Activated T-cell treated with anti-CD3 and anti-CD28 coated beads, Interleukin-2, amount 50 U/mL, for 4 hours (primary cell): Measurements from ENCODE around the gene TMSB4X. TPM values are rescaled to one million over a fixed set of nuclear protein-coding genes. Genes with fewer than 3 reads are reported as not detected.
"Not testable (repeated sequence)": the region's sequence is repeated elsewhere in the genome, so short reads cannot be mapped to it uniquely, and the experiment has no call there.

Experiments
- ATAC-seq, 2 donors: fragments of 200-7000 bp; cut with Tn5 transposase; one replicate each; pipeline ENCODE4 v1.10.0; 2021
- DNase-seq: peaks from one replicate; pipeline ENCODE4 v3.0.0-alpha.2; 2020
- H3K27me3 Mint-ChIP-seq: one replicate; pipeline ENCODE4 v1.8.0; 2021; ENCODE audit warnings: low read depth, mixed read lengths
- H3K36me3 Mint-ChIP-seq: one replicate; pipeline ENCODE4 v1.8.0; 2022; ENCODE audit warnings: mixed read lengths; ENCODE audit not compliant: insufficient read depth
- H3K4me1 Mint-ChIP-seq: one replicate; pipeline ENCODE4 v1.8.0; 2021; ENCODE audit warnings: low read depth, mixed read lengths
- H3K4me3 Mint-ChIP-seq: one replicate; pipeline ENCODE4 v1.8.0; 2021; ENCODE audit warnings: mild to moderate bottlenecking, moderate library complexity, mixed read lengths
- H3K9me3 Mint-ChIP-seq: one replicate; pipeline ENCODE4 v1.8.0; 2021; ENCODE audit warnings: mixed read lengths
- total RNA-seq, 3 donors: library from RNA; stranded (reverse); gene quantifications; one replicate each; pipeline ENCODE4 v1.2.1, GENCODE V29; 2021

The TMSB4X gene
- total RNA-seq: 1,000 to 10,000 TPM; 1,344 to 1,576 (median 1,475) TPM

DNA sequence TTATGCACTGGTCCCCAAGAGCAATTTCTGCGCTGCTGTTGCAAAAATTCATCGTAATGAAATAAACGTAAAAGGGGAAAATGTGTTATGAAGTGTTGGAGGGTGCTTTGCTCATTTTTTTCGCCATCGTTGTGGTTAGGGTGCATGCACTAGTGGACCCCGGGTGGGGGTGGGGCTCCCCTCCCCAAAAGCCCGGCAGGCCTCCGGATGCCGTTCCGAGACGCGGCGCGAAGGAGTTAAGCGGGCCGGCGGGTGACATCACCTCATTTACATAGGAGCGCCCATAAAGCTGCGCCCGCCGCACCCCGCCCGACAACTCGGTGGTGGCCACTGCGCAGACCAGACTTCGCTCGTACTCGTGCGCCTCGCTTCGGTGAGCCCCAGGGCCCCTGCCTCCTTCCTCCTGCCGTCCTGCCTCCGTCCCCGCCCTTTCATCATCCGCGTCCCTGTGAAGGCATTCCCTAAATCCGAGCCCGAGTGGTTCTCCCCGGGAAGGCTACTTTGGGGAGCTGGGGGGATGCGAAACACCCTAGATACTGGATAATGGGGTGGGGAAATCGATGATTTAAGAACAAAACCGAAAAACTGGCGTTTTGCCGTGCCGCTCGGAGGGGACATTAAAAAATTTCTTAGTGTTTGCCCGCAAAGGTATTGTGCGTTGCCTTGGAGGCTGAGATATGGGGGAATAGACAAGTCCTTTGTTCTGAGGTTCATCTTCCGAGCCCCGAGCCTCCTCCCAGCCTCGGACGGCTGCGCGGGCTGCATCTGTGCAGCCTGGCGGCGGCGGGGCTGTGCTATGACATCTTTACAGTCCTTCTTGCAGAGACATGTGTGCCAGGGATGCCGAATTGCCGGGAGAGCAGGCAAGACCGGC is at the start of gene TMSB4X:
TMSB4X (plus strand) TSS at position 315 of the 874 bp plus-strand sequence.
- no peaks in the 10 kb centered on the region for H3K27me3 Mint-ChIP-seq
- peak within 1 kb of the TSS; percentile 97 for H3K4me3 Mint-ChIP-seq
- peak; percentile 81 for DNase-seq
- ATAC-seq: peak; percentile 70 to 76
- H3K4me1 Mint-ChIP-seq: peaks cover 47% of the 10 kb centered on the region
- peaks cover 22% of the 10 kb centered on the region for H3K36me3 Mint-ChIP-seq
- no peaks in the 10 kb centered on the region for H3K9me3 Mint-ChIP-seq

- H3K27me3 Mint-ChIP-seq: peaks cover under 1% of the 10 kb centered on the region
- H3K4me1 Mint-ChIP-seq: no peaks in the 10 kb centered on the region
- ATAC-seq (peak in 1 of 2 donors; percentile 43), DNase-seq (no peak)
- no peaks in the 10 kb centered on the region for H3K36me3 Mint-ChIP-seq
- no peaks in the 10 kb centered on the region for H3K9me3 Mint-ChIP-seq
- no peak overlapping the region for H3K4me3 Mint-ChIP-seq
These were observed 45.2 kb upstream of the TMSB4X start for GRCh38 chrX:12929701-12930100.

DNA sequence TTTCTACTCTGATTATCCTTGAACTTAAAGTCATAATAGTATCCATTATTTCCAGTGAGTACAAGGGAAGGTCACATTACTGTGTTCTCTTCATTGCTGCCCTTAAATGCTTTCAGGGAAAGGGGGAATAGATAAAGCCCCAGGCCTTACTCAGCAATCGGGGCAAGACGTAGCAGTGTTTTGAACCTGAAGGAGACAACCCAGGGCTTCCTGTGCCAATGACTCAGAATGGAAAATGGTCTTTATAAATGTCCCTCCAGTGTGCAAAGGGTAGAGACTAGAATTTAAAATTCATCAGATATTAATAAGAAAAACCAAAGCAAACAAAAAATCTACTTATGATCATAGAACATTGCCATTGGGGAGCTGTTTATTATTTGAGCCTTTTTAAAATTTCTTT is 44.8 kb upstream of the TMSB4X start:
- H3K27me3 Mint-ChIP-seq: no peaks in the 10 kb centered on the region
- no peaks in the 10 kb centered on the region for H3K4me1 Mint-ChIP-seq
- H3K36me3 Mint-ChIP-seq: no peaks in the 10 kb centered on the region
- ATAC-seq: no peak
- H3K4me3 Mint-ChIP-seq: no peak overlapping the region
- H3K9me3 Mint-ChIP-seq: no peaks in the 10 kb centered on the region
- no peak for DNase-seq

GRCh38 chrX:12932244-12932643 is 42.7 kb upstream of the TMSB4X start:
- no peak for DNase-seq
- no peak for ATAC-seq
- no peaks in the 10 kb centered on the region for H3K4me1 Mint-ChIP-seq
- no peaks in the 10 kb centered on the region for H3K9me3 Mint-ChIP-seq
- no peak overlapping the region for H3K4me3 Mint-ChIP-seq
- no peaks in the 10 kb centered on the region for H3K36me3 Mint-ChIP-seq
- H3K27me3 Mint-ChIP-seq: no peaks in the 10 kb centered on the region

DNA sequence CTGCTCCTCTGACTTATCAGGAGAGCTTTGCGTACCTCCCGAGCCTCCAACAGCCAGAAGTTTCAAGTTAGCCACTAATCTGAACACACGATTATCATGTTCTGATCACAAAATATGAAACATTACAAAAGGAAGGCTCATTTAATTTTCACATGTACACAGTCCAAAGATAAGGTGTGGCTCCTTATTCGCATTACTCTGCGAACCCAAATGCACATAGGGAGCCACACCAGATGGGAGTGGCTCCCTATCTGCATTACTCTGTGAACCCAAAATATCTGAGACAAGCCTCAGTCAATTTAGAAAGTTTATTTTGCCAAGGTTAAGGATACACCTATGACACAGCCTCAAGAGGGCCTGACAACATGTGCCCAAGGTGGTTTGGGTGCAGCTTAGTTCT is 40.1 kb upstream of the TMSB4X start:
- Mint-ChIP-seq H3K36me3 (no peaks in the 10 kb centered on the region), H3K9me3 (no peaks in the 10 kb centered on the region), H3K27me3 (no peaks in the 10 kb centered on the region), H3K4me1 (no peaks in the 10 kb centered on the region), H3K4me3 (no peak overlapping the region)
- ATAC-seq: no peak
- no peak for DNase-seq

DNA sequence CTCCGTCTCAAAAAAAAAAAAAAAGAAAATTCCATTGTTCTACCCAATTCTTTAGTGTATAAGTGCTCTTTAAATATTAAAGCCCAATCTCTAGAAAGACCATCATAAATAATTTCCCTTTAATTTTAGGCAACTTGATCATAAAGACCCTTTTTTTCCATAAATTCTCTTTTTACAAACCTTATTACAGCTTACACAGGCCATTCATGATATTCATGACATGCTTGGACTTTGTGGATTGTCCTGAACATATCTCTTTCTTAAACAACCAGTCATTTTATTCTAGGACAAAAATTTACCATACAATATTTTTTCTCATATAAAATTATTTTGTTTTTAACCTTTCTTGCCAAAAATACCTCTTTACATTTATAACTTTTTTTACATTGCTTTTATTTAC is 38.0 kb upstream of the TMSB4X start:
- ATAC-seq (no peak), DNase-seq (no peak)
- H3K4me3 Mint-ChIP-seq: no peak overlapping the region
- H3K9me3 Mint-ChIP-seq: no peaks in the 10 kb centered on the region
- H3K27me3 Mint-ChIP-seq: no peaks in the 10 kb centered on the region
- no peaks in the 10 kb centered on the region for H3K36me3 Mint-ChIP-seq
- no peaks in the 10 kb centered on the region for H3K4me1 Mint-ChIP-seq

GRCh38 chrX:12940471-12940870 is 34.4 kb upstream of the TMSB4X start:
- H3K27me3 Mint-ChIP-seq, ATAC-seq, H3K9me3 Mint-ChIP-seq, DNase-seq, H3K4me3 Mint-ChIP-seq, H3K36me3 Mint-ChIP-seq, H3K4me1 Mint-ChIP-seq: not testable (repeated sequence)

- not testable (repeated sequence) for H3K4me3 Mint-ChIP-seq, H3K36me3 Mint-ChIP-seq, ATAC-seq, DNase-seq, H3K27me3 Mint-ChIP-seq, H3K9me3 Mint-ChIP-seq
- H3K4me1 Mint-ChIP-seq: peaks cover 24% of the 10 kb centered on the region
These were observed 31.3 kb upstream of the TMSB4X start for GRCh38 chrX:12943592-12943991.

- not testable (repeated sequence) for ATAC-seq, H3K27me3 Mint-ChIP-seq, H3K4me3 Mint-ChIP-seq, H3K36me3 Mint-ChIP-seq, DNase-seq, H3K9me3 Mint-ChIP-seq
- H3K4me1 Mint-ChIP-seq: peaks cover 33% of the 10 kb centered on the region
These were observed 30.5 kb upstream of the TMSB4X start for GRCh38 chrX:12944452-12944851.

DNA sequence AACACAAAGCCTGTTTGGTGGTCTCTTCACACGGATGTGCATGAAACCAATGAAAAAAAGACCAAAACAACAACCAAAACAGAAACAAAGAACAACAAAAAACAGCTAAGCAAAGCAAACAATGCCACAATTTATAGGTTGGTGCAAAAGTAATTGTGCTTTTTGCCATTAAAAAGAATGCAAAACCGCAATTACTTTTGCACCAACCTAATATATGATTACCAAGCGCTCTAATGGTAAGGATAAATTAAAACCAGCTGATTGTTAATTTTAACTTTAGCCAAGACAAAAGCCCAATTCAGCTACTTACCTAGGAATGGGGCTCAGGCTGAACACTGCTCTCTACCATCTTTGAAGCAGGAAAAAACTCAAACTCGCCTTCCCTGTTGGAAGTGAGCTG is 29.4 kb upstream of the TMSB4X start:
- no peak overlapping the region for H3K4me3 Mint-ChIP-seq
- H3K9me3 Mint-ChIP-seq: no peaks in the 10 kb centered on the region
- no peaks in the 10 kb centered on the region for H3K36me3 Mint-ChIP-seq
- DNase-seq (no peak), ATAC-seq (no peak)
- peaks cover 43% of the 10 kb centered on the region for H3K4me1 Mint-ChIP-seq
- H3K27me3 Mint-ChIP-seq: no peaks in the 10 kb centered on the region

DNA sequence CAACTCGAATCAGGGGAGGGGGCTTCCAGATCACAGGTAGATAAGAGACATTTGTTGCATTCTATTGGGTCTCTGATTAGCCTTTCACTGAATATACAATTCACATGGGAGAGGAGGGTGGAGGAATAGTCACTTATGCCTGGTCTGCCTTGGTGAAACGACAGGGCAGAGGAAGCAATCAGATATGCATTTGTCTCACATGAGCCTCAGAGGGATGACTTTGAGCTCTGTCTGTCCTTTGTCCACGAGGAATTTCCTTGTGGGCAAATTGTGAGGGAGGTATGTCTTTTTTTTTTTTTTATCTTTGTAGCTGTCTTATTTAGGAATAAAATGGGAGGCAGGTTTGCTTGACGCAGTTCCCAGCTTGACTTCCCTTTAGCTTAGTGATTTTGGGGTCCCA is 28.5 kb upstream of the TMSB4X start:
- peaks cover 52% of the 10 kb centered on the region for H3K4me1 Mint-ChIP-seq

DNA sequence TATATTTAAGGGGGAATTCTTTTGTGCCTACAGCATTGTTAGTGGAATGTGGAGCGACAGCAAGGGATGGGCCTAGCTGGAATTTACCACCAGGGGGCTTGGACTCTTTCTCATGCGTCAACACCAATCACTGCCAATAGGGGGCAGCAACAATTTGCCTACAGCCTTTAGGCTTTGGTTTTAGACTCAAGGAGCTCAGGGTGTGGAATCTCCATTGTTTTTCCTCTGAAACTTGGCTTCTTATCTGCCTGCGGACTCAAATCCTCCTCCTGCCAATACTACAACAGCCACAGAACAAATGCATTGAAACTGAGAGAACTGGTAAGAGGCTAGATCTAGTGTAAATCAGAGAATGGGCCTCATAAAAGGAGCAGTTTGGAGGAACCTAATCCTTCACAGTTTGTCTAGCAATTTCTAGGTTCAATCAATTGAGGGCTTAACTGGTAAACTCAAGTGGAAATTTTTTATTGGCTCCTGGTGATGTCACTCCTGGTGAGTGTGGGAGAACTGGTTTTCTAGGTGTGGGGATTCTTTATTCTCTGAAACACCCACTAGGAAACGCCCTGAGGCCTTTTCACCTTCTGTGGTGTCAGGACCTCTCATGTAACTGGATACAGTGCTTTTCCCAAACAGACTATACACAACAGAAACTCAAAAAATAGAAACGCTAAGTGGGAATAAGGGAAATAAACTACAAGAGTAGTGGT is 27.9 kb upstream of the TMSB4X start:
- no peaks in the 10 kb centered on the region for H3K9me3 Mint-ChIP-seq
- DNase-seq (peak; percentile 77), ATAC-seq (peak; percentile 15 to 22)
- peaks cover 57% of the 10 kb centered on the region for H3K4me1 Mint-ChIP-seq
- H3K4me3 Mint-ChIP-seq: no peak overlapping the region
- no peaks in the 10 kb centered on the region for H3K27me3 Mint-ChIP-seq
- no peaks in the 10 kb centered on the region for H3K36me3 Mint-ChIP-seq

More for the DNA sequence above, 28.5 kb upstream of the TMSB4X start:
- no peaks in the 10 kb centered on the region for H3K36me3 Mint-ChIP-seq
- H3K27me3 Mint-ChIP-seq: no peaks in the 10 kb centered on the region
- DNase-seq (no peak), ATAC-seq (no peak)
- H3K4me3 Mint-ChIP-seq: no peak overlapping the region
- H3K9me3 Mint-ChIP-seq: no peaks in the 10 kb centered on the region

GRCh38 chrX:12947545-12948235 is 27.2 kb upstream of the TMSB4X start:
- H3K4me1 Mint-ChIP-seq: peaks cover 61% of the 10 kb centered on the region

DNA sequence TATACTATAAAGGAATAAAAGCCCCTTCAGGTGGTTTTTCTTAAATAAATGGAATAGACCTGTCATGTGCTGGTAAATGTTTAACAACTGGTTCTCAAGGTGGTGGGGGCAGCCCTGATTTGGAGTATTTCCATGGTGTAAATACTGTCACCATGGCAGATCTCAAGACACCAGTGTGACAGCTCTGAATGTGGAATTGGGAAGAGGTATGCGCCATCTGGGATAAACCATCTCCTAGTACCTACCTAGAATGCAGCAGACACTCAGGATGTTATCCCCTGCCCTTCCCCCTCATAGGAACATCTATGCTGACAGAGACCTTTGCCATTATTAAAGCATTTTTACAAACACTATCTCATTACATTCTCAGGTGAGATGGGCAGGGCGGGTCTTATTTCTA is 26.4 kb upstream of the TMSB4X start:
- H3K36me3 Mint-ChIP-seq: no peaks in the 10 kb centered on the region

More at GRCh38 chrX:12947545-12948235, 27.2 kb upstream of the TMSB4X start:
- Mint-ChIP-seq H3K9me3 (no peaks in the 10 kb centered on the region), H3K4me3 (no peak overlapping the region), H3K36me3 (no peaks in the 10 kb centered on the region), H3K27me3 (no peaks in the 10 kb centered on the region)
- ATAC-seq: no peak
- DNase-seq: no peak

More for the DNA sequence above, 26.4 kb upstream of the TMSB4X start:
- ATAC-seq (no peak), DNase-seq (no peak)
- no peaks in the 10 kb centered on the region for H3K27me3 Mint-ChIP-seq
- H3K4me3 Mint-ChIP-seq: peak overlapping the region; percentile 9
- no peaks in the 10 kb centered on the region for H3K9me3 Mint-ChIP-seq
- H3K4me1 Mint-ChIP-seq: peaks cover 69% of the 10 kb centered on the region
